Gastroesophageal sphincter (tissue), 3 donors: ENCODE measurements around the gene MCM3AP.

Experiments used
- CTCF ChIP-seq, 4 experiments: fragments of 200-600 bp in 2 of 4; fragments of 450-650 bp in 2 of 4; sonication (generic) in 1 of 4; IDR thresholded peaks; one replicate each; pipeline ENCODE4 v1.5.1; 2017 to 2019; ENCODE audit warnings: antibody characterized with exemption in 4 of 4, mild to moderate bottlenecking in 2 of 4, moderate library complexity in 2 of 4
- EP300 ChIP-seq: sonication (generic); formaldehyde crosslinking; IDR thresholded peaks from one replicate; pipeline ENCODE4 v1.6.1; 2017; ENCODE audit warnings: antibody characterized with exemption, mild to moderate bottlenecking
- POLR2A ChIP-seq, 2 donors: fragments of 450-650 bp; IDR thresholded peaks; one replicate each; pipeline ENCODE4 v1.6.1; 2017; ENCODE audit warnings: antibody characterized with exemption in 2 of 2, mild to moderate bottlenecking in 2 of 2, moderate library complexity in 1 of 2
- POLR2AphosphoS5 ChIP-seq: sonication (generic); formaldehyde crosslinking; IDR thresholded peaks from one replicate; pipeline ENCODE4 v1.6.1; 2017; ENCODE audit warnings: antibody characterized with exemption

- TF ChIP-seq CTCF (IDR thresholded peaks at IDR 0.05): no peak
- no peak for TF ChIP-seq POLR2A (IDR thresholded peaks at IDR 0.05)
- no peak for TF ChIP-seq POLR2AphosphoS5
- no peak for TF ChIP-seq EP300
Measured at GRCh38 chr21:46223217-46223616, 62.2 kb downstream of the MCM3AP start.
